Glomerular endothelial cell (primary cell): ENCODE results near the gene AKAP4. TPM values are rescaled to one million over a fixed set of nuclear protein-coding genes. Genes with fewer than 3 reads are reported as not detected.

Source experiments
- total RNA-seq: library from RNA; depleted of rRNA; stranded (reverse); fragments of >200 nt; gene quantifications from 2 replicates; pipeline ENCODE4 v1.2.3, GENCODE V29; 2015

The AKAP4 gene
- total RNA-seq, 1 donor from 2014 or later, result not detected

Other genes starting within 250 kb of the AKAP4 start
- 0.19 and 0.47 TPM in 2 replicates for gene CCNB3, start 3.8 kb upstream of the AKAP4 start, total RNA-seq